K562 (cell line): Measurements from ENCODE around the gene FSTL1. TPM values are rescaled to one million over a fixed set of nuclear protein-coding genes. Genes with fewer than 3 reads are reported as not detected.

Source experiments
- ATAC-seq: fragments of 200-7000 bp; cut with Tn5 transposase; 3 replicates; pipeline ENCODE4 v1.9.1; 2020; ENCODE audit warnings: moderate library complexity
- BruUV-seq: library from RNA; stranded (reverse); fragments of 400-500 nt; replicated peaks from 2 replicates; lab custom pipeline; 2021; lab: Mats Ljungman, UMichigan
- CTCF ChIA-PET: fragments of 300-600 bp; formaldehyde crosslinking; extraction: SDS; loops from one replicate; lab custom pipeline; 2021; ENCODE audit warnings: low intra/inter-chr PET ratio; lab: Yijun Ruan, JAX
- POLR2A ChIA-PET: fragments of 300-600, 350-650 bp; sonication (Branson Sonifier 250); formaldehyde crosslinking; extraction: SDS; loops from one replicate; lab custom pipeline; 2021; ENCODE audit warnings: antibody characterized with exemption, inconsistent platforms; lab: Yijun Ruan, JAX
- DNase-seq, 4 experiments: peaks; one replicate each; pipeline versions ENCODE4 v3.0.0 to v3.0.0-alpha.2; 2011 to 2018; ENCODE audit warnings: low spot score in 3 of 4, mixed read lengths in 3 of 4; ENCODE audit errors: extremely low read depth in 1 of 4
- FAIRE-seq: peaks from 2 replicates; lab custom pipeline; 2011; peaks lifted over from hg19 to GRCh38; lab: Jason Lieb, UNC
- H2AFZ ChIP-seq: 2 replicates; pipeline ENCODE4 v1.6.0; 2011; ENCODE audit warnings: low read depth, low read length, control low read depth, inconsistent platforms
- H3K27ac ChIP-seq: fragments of 200-600 bp; 3 replicates; pipeline ENCODE4 v1.8.0; 2011; ENCODE audit warnings: low read depth, mild to moderate bottlenecking, control low read depth, inconsistent platforms, low read length, moderate library complexity, mixed read lengths; ENCODE audit errors: extremely low read depth
- H3K27me3 ChIP-seq, 2 experiments: fragments of 300-600 bp in 1 of 2; 2 replicates in 1 of 2; 3 replicates in 1 of 2; pipeline versions ENCODE4 v1.6.0 to v1.8.0; 2011; ENCODE audit warnings: inconsistent platforms in 2 of 2, low read length in 2 of 2, mild to moderate bottlenecking in 1 of 2, mixed read lengths in 1 of 2, moderate library complexity in 1 of 2; ENCODE audit not compliant: control insufficient read depth in 2 of 2, insufficient read depth in 2 of 2
- H3K36me3 ChIP-seq: fragments of 300-600 bp; 3 replicates; pipeline ENCODE4 v1.8.0; 2011; ENCODE audit warnings: mild to moderate bottlenecking, low read length, inconsistent platforms; ENCODE audit not compliant: control insufficient read depth, insufficient read depth
- H3K4me1 ChIP-seq, 2 experiments: fragments of 200-600 bp in 1 of 2; replicated peaks in 1 of 2; 2 replicates in 1 of 2; 3 replicates in 1 of 2; pipeline versions ENCODE4 v1.5.1 to v1.8.0; 2011; ENCODE audit warnings: inconsistent platforms in 2 of 2, low read length in 2 of 2, mild to moderate bottlenecking in 1 of 2, mixed read lengths in 1 of 2, moderate library complexity in 1 of 2; ENCODE audit not compliant: control insufficient read depth in 2 of 2, insufficient read depth in 2 of 2
- H3K4me2 ChIP-seq: 2 replicates; pipeline ENCODE4 v1.6.1; 2011; ENCODE audit warnings: low read length, control low read depth, inconsistent platforms, mixed read lengths; ENCODE audit not compliant: insufficient read depth
- H3K4me3 ChIP-seq: fragments of 200-600 bp; sonication (generic), shearing (Covaris generic); 2 replicates; pipeline ENCODE4 v1.5.1; 2016; ENCODE audit warnings: control low read depth, inconsistent platforms
- H3K79me2 ChIP-seq: fragments of 200-600 bp; 3 replicates; pipeline ENCODE4 v1.8.0; 2011; ENCODE audit warnings: low read length, inconsistent platforms; ENCODE audit not compliant: control insufficient read depth, insufficient read depth
- H3K9ac ChIP-seq, 2 experiments: 2 replicates each; pipeline versions ENCODE4 v1.6.0 to v1.6.1; 2011; ENCODE audit warnings: low read depth in 2 of 2, low read length in 2 of 2, control low read depth in 1 of 2, inconsistent platforms in 1 of 2, mild to moderate bottlenecking in 1 of 2, mixed read lengths in 1 of 2; ENCODE audit not compliant: insufficient read depth in 1 of 2
- H3K9me1 ChIP-seq: one replicate; pipeline ENCODE4 v1.6.0; 2011; ENCODE audit warnings: inconsistent platforms, mild to moderate bottlenecking, low read length, moderate library complexity; ENCODE audit not compliant: control insufficient read depth, insufficient read depth
- H3K9me3 ChIP-seq: replicated peaks from 2 replicates; pipeline ENCODE4 v1.5.1; 2011; ENCODE audit warnings: low read depth, low read length, inconsistent platforms; ENCODE audit not compliant: control insufficient read depth, insufficient read depth
- H4K20me1 ChIP-seq: replicated peaks from 2 replicates; pipeline ENCODE4 v1.6.1; 2011; ENCODE audit warnings: low read length, inconsistent platforms, mixed read lengths; ENCODE audit not compliant: control insufficient read depth, insufficient read depth
- ARID2 ChIP-seq: fragments of 450-650 bp; IDR thresholded peaks from 2 replicates; pipeline ENCODE4 v1.6.1; 2017; ENCODE audit warnings: antibody characterized with exemption, mild to moderate bottlenecking
- ATF6 ChIP-seq: sonication (generic); formaldehyde crosslinking; IDR thresholded peaks from 2 replicates; pipeline ENCODE4 v1.4.0; 2020; ENCODE audit warnings: mild to moderate bottlenecking, missing genetic modification reagents
- CBX5 ChIP-seq: IDR thresholded peaks from 2 replicates; pipeline ENCODE4 v1.6.1; 2014; ENCODE audit warnings: low read depth, borderline replicate concordance
- DACH1 ChIP-seq: fragments of 450-650 bp; IDR thresholded peaks from 2 replicates; pipeline ENCODE4 v1.6.1; 2018; ENCODE audit not compliant: partially characterized antibody
- ETS2 ChIP-seq: IDR thresholded peaks from 2 replicates; pipeline ENCODE4 v1.6.1; 2016; ENCODE audit warnings: borderline replicate concordance, missing genetic modification characterization, mild to moderate bottlenecking, moderate library complexity, missing compliant biosample characterization; ENCODE audit not compliant: poor library complexity, severe bottlenecking
- GABPB2 ChIP-seq: fragments of 250-450 bp; sonication (Bioruptor Pico); conservative IDR thresholded peaks from 2 replicates; pipeline ENCODE4 v1.5.1; 2021; ENCODE audit warnings: mild to moderate bottlenecking
- ID3 ChIP-seq, 2 experiments: fragments of 250-450 bp in 1 of 2; fragments of 450-650 bp in 1 of 2; sonication (Bioruptor Pico) in 1 of 2; IDR thresholded peaks; 2 replicates each; pipeline versions ENCODE4 v1.6.1 to v1.8.0; 2016 to 2021; ENCODE audit warnings: mild to moderate bottlenecking in 2 of 2, moderate library complexity in 2 of 2, missing compliant biosample characterization in 1 of 2, missing genetic modification characterization in 1 of 2
- MTA3 ChIP-seq: fragments of 450-650 bp; formaldehyde crosslinking; IDR thresholded peaks from 2 replicates; pipeline ENCODE4 v1.6.1; 2017; ENCODE audit warnings: mild to moderate bottlenecking, borderline replicate concordance
- NCOA1 ChIP-seq: fragments of 450-650 bp; IDR thresholded peaks from 2 replicates; pipeline ENCODE4 v1.6.1; 2016; ENCODE audit warnings: low read depth
- SMAD1 ChIP-seq: fragments of 150-350 bp; IDR thresholded peaks from 2 replicates; pipeline ENCODE4 v1.6.1; 2014; ENCODE audit warnings: low read length, low read depth; ENCODE audit not compliant: partially characterized antibody
- SMAD4 ChIP-seq: fragments of 250-450 bp; sonication (Bioruptor Pico); conservative IDR thresholded peaks from 2 replicates; pipeline ENCODE4 v1.8.0; 2021; ENCODE audit warnings: inconsistent platforms, mild to moderate bottlenecking, moderate library complexity
- TBP ChIP-seq: optimal IDR thresholded peaks from 2 replicates; pipeline ENCODE3; 2011; ENCODE audit warnings: low read depth, low read length, improper control_type of control experiment
- ZNF146 ChIP-seq: IDR thresholded peaks from one replicate; pipeline ENCODE4 v1.6.1; 2018; ENCODE audit warnings: missing compliant biosample characterization; ENCODE audit not compliant: unreplicated experiment
- ZNF224 ChIP-seq: sonication (generic); formaldehyde crosslinking; IDR thresholded peaks from 2 replicates; pipeline ENCODE4 v1.8.0; 2022; ENCODE audit warnings: mild to moderate bottlenecking, missing genetic modification reagents
- ZNF316 ChIP-seq: fragments of 450-650 bp; IDR thresholded peaks from 2 replicates; pipeline ENCODE4 v1.6.1; 2016
- ZNF57 ChIP-seq: fragments of 450-650 bp; formaldehyde crosslinking; IDR thresholded peaks from 2 replicates; pipeline ENCODE4 v1.4.0; 2020; ENCODE audit warnings: mild to moderate bottlenecking, moderate library complexity
- ZNF589 ChIP-seq: fragments of 200-800 bp; sonication (Bioruptor generic); IDR thresholded peaks from 2 replicates; pipeline ENCODE4 v1.6.1; 2016; ENCODE audit warnings: low read depth, missing genetic modification characterization, missing compliant biosample characterization
- whole genome bisulfite sequencing: fragments of 100-300 bp; shearing (Covaris generic); methylation state at CpG from one replicate; pipeline ENCODE4 v1.1.6; 2016; ENCODE audit warnings: low coverage, mixed read lengths; ENCODE audit not compliant: insufficient coverage; ENCODE audit errors: missing lambda C conversion rate; 5-methylcytosine and 5-hydroxymethylcytosine counted together
- in situ Hi-C: fragments of 300-500 bp; cut with MboI; formaldehyde crosslinking; loops from 4 replicates; pipeline ENCODE4 v1.15.0; 2018; ENCODE audit warnings: inconsistent platforms, mixed read lengths
- intact Hi-C: fragments of 100-400 bp; cut with micrococcal nuclease; formaldehyde crosslinking; loops from 2 replicates; pipeline ENCODE4 v1.14.2; 2022
- polyA plus RNA-seq, 8 experiments: library from polyadenylated mRNA; depleted of rRNA in 4 of 8; stranded (reverse) in 5 of 8; unstranded in 3 of 8; fragments of >200 nt; fragmentation: Nextera tagmentation in 2 of 8; fragmentation: Illumina TruSeq in 1 of 8; extraction: Ambion mirVana in 2 of 8; extraction: Trizol in 1 of 8; gene quantifications; 2 replicates each; pipeline versions ENCODE4 v1.2.1 to v1.2.3, GENCODE V29; 2011 to 2014; ENCODE audit warnings: inconsistent platforms in 1 of 8, missing spikeins in 1 of 8
- total RNA-seq, 7 experiments: library from RNA; depleted of rRNA in 6 of 7; stranded (reverse); fragments of >200 nt in 6 of 7; fragmentation: Illumina TruSeq in 2 of 7; extraction: Trizol in 2 of 7; gene quantifications; 2 replicates each; pipeline versions ENCODE4 v1.2.1 to v1.2.3, GENCODE V29; 2011 to 2021; ENCODE audit warnings: low replicate concordance in 1 of 7

FSTL1 gene
- total and polyA plus RNA-seq, 9 of the 15 experiments (the other 6 are each of a cell fraction or from before 2014, with no cell fraction given): 0.01 to 0.58 (median 0.08) TPM; not detected in 2

GRCh38 chr3:120436523-120437050 is 14.2 kb downstream of the FSTL1 start:
- Histone ChIP-seq H3K4me1 (no peaks in the 10 kb centered on the region), H3K9me1 (no peaks in the 10 kb centered on the region), H3K27me3 (peaks cover 0 to 11% of the 10 kb centered on the region in 2 experiments; a peak in 2 of 5 replicates), H3K4me2 (no peak overlapping the region), H3K9me3 (no peaks in the 10 kb centered on the region)
- ATAC-seq (no peak), FAIRE-seq (no peak), DNase-seq (no peak)
- intact Hi-C loops: no loop called here
- TF ChIP-seq TBP (no peak), ZNF146 (no peak), ARID2 (no peak), SMAD1 (no peak), GABPB2 (no peak), ZNF589 (CRISPR knock-in tag) (no peak), CBX5 (no peak), ZNF57 (no peak), ID3 (CRISPR knock-in tag; IDR thresholded peaks at IDR 0.05) (no peak), ID3 (tag; IDR thresholded peaks at IDR 0.05) (no peak), NCOA1 (no peak), SMAD4 (CRISPR knock-in tag) (no peak), ETS2 (no peak), DACH1 (no peak), MTA3 (no peak), ZNF316 (no peak), ZNF224 (CRISPR knock-in tag) (no peak), ATF6 (CRISPR knock-in tag) (no peak)
- TF ChIP-seq, all 486 proteins: peak for 0
- Histone ChIP-seq H3K4me3 (no peak overlapping the region), H3K79me2 (no peaks in the 10 kb centered on the region), H4K20me1 (no peaks in the 10 kb centered on the region), H3K27ac (no peak overlapping the region), H3K9ac (no peak overlapping the region), H3K36me3 (no peaks in the 10 kb centered on the region), H2AFZ (no peak overlapping the region)
- in situ Hi-C loops: loop anchor here (25.0 kb wide), 1 partner anchor 549 kb away; no protein-coding TSS in a partner anchor
- ChIA-PET POLR2A (no interaction called here), CTCF (no interaction called here)
- BruUV-seq: no TSS peak
- 6% methylated on average over 3 of the region's 4 CpGs for WGBS
